Neural progenitor cell (in vitro differentiated cells): ENCODE measurements around the gene ITIH5. TPM values are rescaled to one million over a fixed set of nuclear protein-coding genes. Genes with fewer than 3 reads are reported as not detected.

Source experiments
- DNase-seq: peaks from one replicate; pipeline ENCODE4 v3.0.0-alpha.2; 2016; ENCODE audit warnings: low spot score
- H2AFZ ChIP-seq: fragments of 200-600 bp; sonication (generic); replicated peaks from 2 replicates; pipeline ENCODE4 v1.6.1; 2016; ENCODE audit warnings: antibody characterized with exemption
- H3F3A ChIP-seq: fragments of 200-600 bp; sonication (generic); 2 replicates; pipeline ENCODE4 v1.6.1; 2016; ENCODE audit warnings: antibody characterized with exemption, low read depth
- H3K27ac ChIP-seq: fragments of 200-600 bp; sonication (generic); 2 replicates; pipeline ENCODE4 v1.5.1; 2016; ENCODE audit warnings: mild to moderate bottlenecking
- H3K27me3 ChIP-seq: fragments of 200-600 bp; sonication (generic); 2 replicates; pipeline ENCODE4 v1.6.1; 2016; ENCODE audit warnings: mild to moderate bottlenecking, moderate library complexity
- H3K36me3 ChIP-seq: fragments of 200-600 bp; sonication (generic); 2 replicates; pipeline ENCODE4 v1.5.1; 2016
- H3K4me1 ChIP-seq: fragments of 200-600 bp; sonication (generic); 2 replicates; pipeline ENCODE4 v1.6.1; 2016; ENCODE audit warnings: mixed run types
- H3K4me2 ChIP-seq: fragments of 200-600 bp; sonication (generic); 2 replicates; pipeline ENCODE4 v1.6.1; 2016
- H3K4me3 ChIP-seq: fragments of 200-600 bp; sonication (generic); 2 replicates; pipeline ENCODE4 v1.5.1; 2016
- H3K79me2 ChIP-seq: fragments of 200-600 bp; sonication (generic); 2 replicates; pipeline ENCODE4 v1.6.1; 2016; ENCODE audit warnings: low read depth
- H3K9ac ChIP-seq: fragments of 200-600 bp; sonication (generic); 2 replicates; pipeline ENCODE4 v1.6.1; 2016
- H3K9me3 ChIP-seq: fragments of 200-600 bp; sonication (generic); 2 replicates; pipeline ENCODE4 v1.5.1; 2016; ENCODE audit warnings: low read depth
- H4K20me1 ChIP-seq: fragments of 200-600 bp; sonication (generic); 2 replicates; pipeline ENCODE4 v1.6.1; 2016; ENCODE audit warnings: low read depth
- H3K27ac Mint-ChIP-seq: 3 replicates; pipeline ENCODE4 v1.8.0; 2021; ENCODE audit warnings: mixed read lengths
- H3K27me3 Mint-ChIP-seq: 2 replicates; pipeline ENCODE4 v1.8.0; 2022; ENCODE audit warnings: low read depth, mild to moderate bottlenecking, inconsistent platforms, moderate library complexity, mixed read lengths; ENCODE audit not compliant: insufficient read depth
- H3K36me3 Mint-ChIP-seq: 3 replicates; pipeline ENCODE4 v1.8.0; 2021; ENCODE audit warnings: mixed read lengths
- H3K4me1 Mint-ChIP-seq: 3 replicates; pipeline ENCODE4 v1.8.0; 2021; ENCODE audit warnings: mixed read lengths
- H3K4me3 Mint-ChIP-seq: 3 replicates; pipeline ENCODE4 v1.8.0; 2021; ENCODE audit warnings: mild to moderate bottlenecking, moderate library complexity, mixed read lengths
- H3K9me3 Mint-ChIP-seq: 3 replicates; pipeline ENCODE4 v1.8.0; 2020; ENCODE audit warnings: mixed read lengths
- EZH2 ChIP-seq: fragments of 200-600 bp; sonication (generic); IDR thresholded peaks from 2 replicates; pipeline ENCODE4 v1.6.1; 2017; ENCODE audit warnings: antibody characterized with exemption, mild to moderate bottlenecking, moderate library complexity
- EZH2phosphoT487 ChIP-seq: fragments of 200-600 bp; sonication (generic); IDR thresholded peaks from 2 replicates; pipeline ENCODE4 v1.6.1; 2017; ENCODE audit warnings: antibody characterized with exemption
- total RNA-seq: library from RNA; depleted of rRNA; stranded (reverse); fragments of >200 nt; gene quantifications from 2 replicates; pipeline ENCODE4 v1.2.3, GENCODE V29; 2015; ENCODE audit warnings: low replicate concordance
- TF ChIP-seq, protein P1 (sequence below): fragments of 200-600 bp; sonication (generic); IDR thresholded peaks from 2 replicates; pipeline ENCODE4 v1.5.1; 2017; ENCODE audit warnings: antibody characterized with exemption, mild to moderate bottlenecking

The ITIH5 gene
- total RNA-seq, 1 donor from 2014 or later = 1.1 TPM

DNA sequence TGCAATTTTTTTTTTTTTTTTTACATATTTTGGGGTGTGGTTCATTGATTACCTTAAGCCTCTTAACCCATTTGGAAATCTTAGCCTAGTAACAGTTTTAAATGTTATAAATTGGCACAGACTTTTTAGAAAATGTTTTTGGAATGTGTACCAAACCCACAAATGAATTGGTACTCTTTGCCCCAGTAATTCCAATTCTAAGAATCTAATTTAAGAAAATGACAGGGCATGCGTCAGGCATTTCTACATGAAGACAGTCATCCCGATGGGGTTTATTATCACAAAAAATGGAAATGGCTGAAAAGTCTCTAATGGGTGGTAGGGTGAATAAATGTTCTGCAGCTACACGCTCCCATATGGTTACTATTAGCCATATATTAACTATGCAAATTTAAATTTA is 54.9 kb downstream of the ITIH5 start:
- Histone ChIP-seq H3K9ac (no peak overlapping the region), H3K79me2 (no peaks in the 10 kb centered on the region), H3K36me3 (no peaks in the 10 kb centered on the region), H3K27ac (no peak overlapping the region), H3K4me3 (no peak overlapping the region), H3F3A (no peaks in the 10 kb centered on the region), H3K9me3 (no peaks in the 10 kb centered on the region), H2AFZ (no peak overlapping the region), H3K27me3 (no peaks in the 10 kb centered on the region), H3K4me1 (no peaks in the 10 kb centered on the region), H3K4me2 (no peak overlapping the region), H4K20me1 (no peaks in the 10 kb centered on the region)
- no peaks in the 10 kb centered on the region for H3K4me1 Mint-ChIP-seq
- no peak for DNase-seq
- no peaks in the 10 kb centered on the region for H3K36me3 Mint-ChIP-seq
- H3K27me3 Mint-ChIP-seq = peaks cover 6% of the 10 kb centered on the region
- no peaks in the 10 kb centered on the region for H3K9me3 Mint-ChIP-seq
- no peak for TF ChIP-seq EZH2phosphoT487
- TF ChIP-seq, protein P1, sequence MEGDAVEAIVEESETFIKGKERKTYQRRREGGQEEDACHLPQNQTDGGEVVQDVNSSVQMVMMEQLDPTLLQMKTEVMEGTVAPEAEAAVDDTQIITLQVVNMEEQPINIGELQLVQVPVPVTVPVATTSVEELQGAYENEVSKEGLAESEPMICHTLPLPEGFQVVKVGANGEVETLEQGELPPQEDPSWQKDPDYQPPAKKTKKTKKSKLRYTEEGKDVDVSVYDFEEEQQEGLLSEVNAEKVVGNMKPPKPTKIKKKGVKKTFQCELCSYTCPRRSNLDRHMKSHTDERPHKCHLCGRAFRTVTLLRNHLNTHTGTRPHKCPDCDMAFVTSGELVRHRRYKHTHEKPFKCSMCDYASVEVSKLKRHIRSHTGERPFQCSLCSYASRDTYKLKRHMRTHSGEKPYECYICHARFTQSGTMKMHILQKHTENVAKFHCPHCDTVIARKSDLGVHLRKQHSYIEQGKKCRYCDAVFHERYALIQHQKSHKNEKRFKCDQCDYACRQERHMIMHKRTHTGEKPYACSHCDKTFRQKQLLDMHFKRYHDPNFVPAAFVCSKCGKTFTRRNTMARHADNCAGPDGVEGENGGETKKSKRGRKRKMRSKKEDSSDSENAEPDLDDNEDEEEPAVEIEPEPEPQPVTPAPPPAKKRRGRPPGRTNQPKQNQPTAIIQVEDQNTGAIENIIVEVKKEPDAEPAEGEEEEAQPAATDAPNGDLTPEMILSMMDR = no peak
- TF ChIP-seq EZH2 = no peak
- no peak overlapping the region for H3K27ac Mint-ChIP-seq
- H3K4me3 Mint-ChIP-seq = no peak overlapping the region

DNA sequence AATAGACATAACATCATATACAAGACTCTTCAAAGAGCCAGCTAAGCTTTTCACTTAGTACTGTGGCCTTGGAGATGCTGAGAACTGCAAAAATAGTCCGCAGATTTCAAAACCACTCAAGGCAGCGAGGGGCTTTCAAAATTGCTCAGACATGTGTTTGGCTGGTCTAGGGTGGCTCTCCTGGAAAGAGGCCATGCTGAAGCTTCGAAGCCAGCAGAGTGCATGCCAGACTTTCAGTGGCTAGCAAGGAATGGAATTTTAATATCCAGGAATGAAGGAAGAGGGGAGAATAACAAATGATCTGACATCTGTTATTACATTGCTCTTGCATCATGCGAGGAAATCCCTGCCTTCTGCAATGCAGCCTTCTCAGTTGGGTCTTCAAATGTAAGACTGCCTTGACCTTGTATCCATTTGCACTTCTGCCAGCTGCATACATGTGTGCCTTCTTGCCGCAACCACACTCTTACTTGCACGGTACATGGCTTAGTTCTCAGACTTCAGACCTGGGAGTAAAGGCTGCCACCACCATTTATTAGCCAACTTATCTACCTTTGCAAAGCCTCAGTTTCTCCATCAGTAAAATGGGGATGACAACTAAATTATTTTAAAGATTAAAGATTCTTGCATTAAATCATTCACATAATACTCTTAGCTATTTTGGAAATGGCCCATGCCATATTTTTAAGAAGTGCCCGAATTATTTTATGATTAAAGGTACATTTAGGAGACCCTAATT is 55.9 kb downstream of the ITIH5 start:
- Histone ChIP-seq H3K27me3 (no peaks in the 10 kb centered on the region), H3K36me3 (no peaks in the 10 kb centered on the region), H3K27ac (no peak overlapping the region), H2AFZ (no peak overlapping the region), H3K9me3 (no peaks in the 10 kb centered on the region), H3K4me1 (no peaks in the 10 kb centered on the region), H3K4me3 (no peak overlapping the region), H3F3A (no peaks in the 10 kb centered on the region), H3K9ac (no peak overlapping the region), H3K79me2 (no peaks in the 10 kb centered on the region), H3K4me2 (no peak overlapping the region), H4K20me1 (no peaks in the 10 kb centered on the region)
- Mint-ChIP-seq H3K36me3 (no peaks in the 10 kb centered on the region), H3K4me3 (no peak overlapping the region), H3K9me3 (no peaks in the 10 kb centered on the region), H3K27me3 (peaks cover 3% of the 10 kb centered on the region), H3K4me1 (no peaks in the 10 kb centered on the region), H3K27ac (no peak overlapping the region)
- no peak for DNase-seq
- TF ChIP-seq EZH2phosphoT487 = no peak
- no peak for TF ChIP-seq EZH2

DNA sequence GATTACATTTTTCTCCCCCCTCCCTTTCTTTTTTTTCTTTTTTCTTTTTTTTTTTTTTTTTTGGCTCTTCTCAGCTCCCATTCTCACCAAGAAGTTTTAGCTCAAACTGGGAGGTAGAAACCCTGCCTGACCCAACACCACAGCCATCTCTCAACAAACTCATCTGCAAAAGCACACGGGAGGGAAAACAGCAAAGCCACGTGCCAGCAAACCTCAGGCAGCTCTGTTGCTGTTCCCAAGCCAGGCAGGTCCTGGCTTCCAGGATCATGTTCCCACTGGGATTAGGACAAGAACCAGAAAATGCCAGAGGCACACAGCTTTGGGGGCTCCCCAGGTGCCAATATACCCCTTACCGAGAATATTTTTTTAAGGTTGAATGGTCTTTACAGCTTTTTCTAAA is 56.7 kb downstream of the ITIH5 start:
- H3K27ac Mint-ChIP-seq = no peak overlapping the region
- Histone ChIP-seq H3K9me3 (no peaks in the 10 kb centered on the region), H3F3A (no peaks in the 10 kb centered on the region), H2AFZ (no peak overlapping the region), H3K4me1 (no peaks in the 10 kb centered on the region), H3K4me2 (no peak overlapping the region), H3K9ac (no peak overlapping the region), H4K20me1 (no peaks in the 10 kb centered on the region), H3K79me2 (no peaks in the 10 kb centered on the region), H3K27ac (no peak overlapping the region), H3K27me3 (no peaks in the 10 kb centered on the region), H3K4me3 (no peak overlapping the region), H3K36me3 (no peaks in the 10 kb centered on the region)
- H3K27me3 Mint-ChIP-seq = peaks cover 2% of the 10 kb centered on the region
- no peak overlapping the region for H3K4me3 Mint-ChIP-seq
- DNase-seq = no peak
- TF ChIP-seq EZH2 (no peak), EZH2phosphoT487 (no peak)
- TF ChIP-seq, protein P1 = no peak
- H3K4me1 Mint-ChIP-seq = no peaks in the 10 kb centered on the region
- H3K9me3 Mint-ChIP-seq = no peaks in the 10 kb centered on the region
- H3K36me3 Mint-ChIP-seq = no peaks in the 10 kb centered on the region

DNA sequence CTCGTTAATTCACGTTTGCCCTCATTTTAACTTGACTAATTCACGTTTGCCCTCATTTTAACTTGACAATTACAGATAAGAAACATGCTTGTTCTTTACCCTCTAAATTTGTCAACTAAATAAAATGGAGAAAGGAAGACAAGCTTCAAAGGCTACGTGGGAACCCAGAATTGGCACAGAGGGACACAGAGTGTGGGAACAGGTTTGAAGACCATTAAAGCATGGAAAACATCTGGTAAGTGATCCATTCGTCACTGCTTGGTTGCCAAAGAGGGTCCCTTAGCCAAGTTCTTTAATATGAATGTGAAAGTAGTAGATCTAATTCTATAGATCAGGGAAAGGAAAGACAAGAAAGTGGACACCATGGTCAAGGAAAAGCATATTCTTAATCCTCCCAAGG is 57.2 kb downstream of the ITIH5 start:
- H3K9me3 ChIP-seq = no peaks in the 10 kb centered on the region
- no peak overlapping the region for H3K27ac ChIP-seq
- H3K4me2 ChIP-seq = no peak overlapping the region
- Mint-ChIP-seq H3K27ac (no peak overlapping the region), H3K9me3 (no peaks in the 10 kb centered on the region), H3K4me1 (no peaks in the 10 kb centered on the region), H3K4me3 (no peak overlapping the region), H3K27me3 (peaks cover 2% of the 10 kb centered on the region), H3K36me3 (no peaks in the 10 kb centered on the region)
- no peak overlapping the region for H3K4me3 ChIP-seq
- H3K27me3 ChIP-seq = no peaks in the 10 kb centered on the region
- H3K9ac ChIP-seq = no peak overlapping the region
- H3K4me1 ChIP-seq = no peaks in the 10 kb centered on the region
- no peaks in the 10 kb centered on the region for H3K79me2 ChIP-seq
- H3K36me3 ChIP-seq = no peaks in the 10 kb centered on the region
- TF ChIP-seq EZH2 (no peak), EZH2phosphoT487 (no peak)
- TF ChIP-seq, protein P1 = no peak
- no peaks in the 10 kb centered on the region for H4K20me1 ChIP-seq
- H2AFZ ChIP-seq = no peak overlapping the region
- H3F3A ChIP-seq = no peaks in the 10 kb centered on the region
- no peak for DNase-seq
